ENCODE data around the gene HDAC4. TPM values are rescaled to one million over a fixed set of nuclear protein-coding genes. Genes with fewer than 3 reads are reported as not detected.

Gene HDAC4
- total RNA-seq, 2 donors from 2014 or later = 34.1 to 39.1 TPM

DNA sequence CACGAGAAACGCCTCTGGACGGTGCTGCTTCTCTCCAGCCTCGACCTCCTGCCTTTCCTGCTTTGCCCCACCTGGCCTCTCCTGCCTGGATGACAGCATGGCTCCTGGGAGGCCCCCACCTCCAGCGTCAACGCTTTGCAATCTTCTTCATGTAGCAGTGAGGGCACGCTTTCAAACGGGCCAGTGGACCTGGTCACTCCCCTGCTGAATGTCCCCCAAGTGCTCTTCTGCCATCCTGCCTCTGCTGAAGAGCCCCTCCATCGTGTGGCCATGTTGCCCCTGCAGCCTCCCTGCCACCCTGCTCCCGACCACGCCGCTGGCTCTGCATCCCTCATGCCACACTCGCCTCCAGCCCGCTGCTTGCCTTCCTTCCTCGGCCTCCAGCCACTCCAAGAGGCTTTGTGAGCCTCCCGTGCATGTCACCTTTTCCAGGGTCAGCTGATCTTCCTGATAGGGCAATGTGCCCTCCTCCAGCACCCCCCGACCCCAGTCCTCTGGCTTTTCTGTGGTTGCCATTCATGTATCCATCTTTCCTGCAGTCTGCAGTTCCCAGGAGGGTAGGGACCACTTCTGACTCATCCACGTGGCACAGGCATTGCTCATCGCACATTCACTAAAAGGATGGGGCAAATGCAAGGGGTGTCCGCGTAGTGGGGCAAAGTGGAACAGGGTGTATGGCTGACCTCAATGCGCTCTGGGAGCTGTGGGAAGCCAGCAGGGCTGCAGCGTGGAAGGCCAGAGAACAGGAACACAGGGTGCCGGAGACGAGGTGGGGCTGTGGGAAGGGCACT, 284.2 kb downstream of the HDAC4 start:
- no peaks in the 10 kb centered on the region for H3K9me3 Mint-ChIP-seq

DNA sequence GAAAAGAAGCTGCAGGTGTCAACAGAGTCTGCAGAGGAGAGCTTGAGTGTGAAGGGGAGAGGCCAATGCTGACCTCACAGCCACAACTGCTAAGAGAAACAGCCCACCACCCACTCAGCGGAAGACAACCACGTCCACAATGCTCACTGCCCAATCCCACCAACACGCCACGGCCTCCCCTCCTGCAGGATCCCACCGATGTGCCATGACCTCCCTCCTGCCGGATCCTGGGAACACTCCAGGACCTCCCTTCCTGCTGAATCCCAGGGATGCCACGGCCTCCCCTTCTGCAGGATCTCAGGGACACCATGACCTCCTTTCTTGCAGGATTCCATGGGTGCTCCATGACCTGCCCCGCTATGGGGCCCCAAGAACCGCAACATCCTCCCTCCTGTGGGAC, 285.2 kb downstream of the HDAC4 start:
- DNase-seq (ENCODE audit: low spot score in 2 of 2) = no peak
- no peak for ATAC-seq
- Mint-ChIP-seq H3K27ac (peak overlapping the region; percentile 33 to 50), H3K36me3 (no peaks in the 10 kb centered on the region), H3K9me3 (no peaks in the 10 kb centered on the region)

More for the DNA sequence above, 284.2 kb downstream of the HDAC4 start:
- ATAC-seq (no peak), DNase-seq (ENCODE audit: low spot score in 2 of 2) (no peak)
- Mint-ChIP-seq H3K36me3 (no peaks in the 10 kb centered on the region), H3K27ac (peak overlapping the region; percentile 33 to 72)

DNA sequence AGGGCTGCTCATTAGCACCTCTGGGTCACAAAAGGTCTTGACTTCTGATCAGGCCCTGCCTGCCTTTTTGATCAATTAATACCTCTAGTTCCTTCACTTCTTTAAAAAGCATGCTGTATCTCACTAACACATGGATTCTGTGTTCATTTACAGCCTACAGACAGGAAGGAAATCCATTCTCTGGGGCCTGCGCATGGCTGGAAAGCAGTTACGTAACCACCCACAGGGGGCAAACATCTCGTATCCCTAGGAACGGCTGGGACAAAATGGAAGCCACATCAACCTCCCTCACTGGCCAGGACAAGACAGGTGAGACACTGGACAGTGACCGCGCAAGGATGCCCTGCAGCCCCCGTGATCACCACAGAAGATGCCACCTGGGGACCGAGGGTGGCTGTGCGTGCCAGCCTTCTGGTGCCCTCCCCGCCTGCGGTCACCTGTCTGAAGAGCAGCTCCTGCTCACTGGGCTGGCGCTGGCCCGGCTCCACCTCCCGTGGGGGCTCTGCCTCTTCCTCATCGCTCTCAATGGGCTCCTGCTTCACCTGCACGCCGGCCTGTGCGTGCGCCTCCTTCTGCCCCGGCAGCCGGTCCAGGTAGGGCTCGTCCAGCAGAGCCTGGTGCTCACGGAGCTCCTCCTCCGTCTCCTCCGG, 286.1 kb downstream of the HDAC4 start:
- H3K27ac Mint-ChIP-seq = peak overlapping the region in 1 of 2 donors; percentile 50
- ATAC-seq = no peak

DNA sequence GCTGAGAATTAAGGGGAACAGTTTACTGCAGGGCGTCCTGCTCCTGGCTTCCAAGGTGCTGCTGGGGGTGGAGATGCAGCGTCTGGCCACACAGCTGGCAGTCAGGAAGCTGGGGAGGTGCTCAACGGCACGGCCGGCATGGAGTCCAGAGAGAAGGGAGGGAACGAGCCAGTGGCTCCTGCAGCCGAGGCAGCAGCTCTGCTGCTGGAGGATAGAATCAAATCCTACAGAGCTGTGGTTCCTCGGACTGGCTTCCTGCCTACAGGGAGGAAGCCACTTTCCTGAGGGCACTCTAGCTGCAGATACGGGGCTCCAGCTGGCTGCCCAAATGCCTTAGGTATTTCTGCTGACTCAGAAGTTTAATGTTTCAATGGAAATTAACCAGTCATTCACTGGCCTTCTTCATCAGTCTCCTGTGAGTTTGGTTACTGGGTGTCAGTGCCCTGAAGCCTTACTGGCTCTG, 286.7 kb downstream of the HDAC4 start:
- Mint-ChIP-seq H3K9me3 (no peaks in the 10 kb centered on the region), H3K36me3 (no peaks in the 10 kb centered on the region), H3K27ac (no peak overlapping the region)
- ATAC-seq = no peak
- no peak for DNase-seq (ENCODE audit: low spot score in 2 of 2)

More for the DNA sequence above, 286.1 kb downstream of the HDAC4 start:
- Mint-ChIP-seq H3K9me3 (no peaks in the 10 kb centered on the region), H3K36me3 (no peaks in the 10 kb centered on the region)
- no peak for DNase-seq (ENCODE audit: low spot score in 2 of 2)

DNA sequence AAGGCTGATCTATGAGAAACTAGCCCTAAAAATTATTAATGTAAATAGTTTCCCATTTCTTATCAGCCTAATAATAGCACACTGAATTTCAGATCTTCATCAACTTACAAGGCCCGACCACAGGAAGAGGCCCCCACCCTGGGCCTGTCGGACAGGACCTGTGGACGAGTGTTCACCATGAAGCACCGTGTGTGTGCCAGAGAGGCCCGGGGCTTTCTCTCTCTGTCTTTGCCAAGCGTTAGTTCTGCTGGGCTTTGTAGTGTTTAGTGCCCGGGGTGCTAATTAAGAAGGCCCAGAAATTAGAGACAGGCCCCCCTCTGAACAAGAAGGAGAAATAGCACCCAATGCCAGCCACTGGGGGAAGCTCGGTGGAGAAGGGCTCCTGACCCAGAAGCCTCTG, 287.2 kb downstream of the HDAC4 start:
- Mint-ChIP-seq H3K9me3 (no peaks in the 10 kb centered on the region), H3K27ac (no peak overlapping the region), H3K36me3 (no peaks in the 10 kb centered on the region)
- DNase-seq (ENCODE audit: low spot score in 2 of 2) (no peak), ATAC-seq (no peak)

DNA sequence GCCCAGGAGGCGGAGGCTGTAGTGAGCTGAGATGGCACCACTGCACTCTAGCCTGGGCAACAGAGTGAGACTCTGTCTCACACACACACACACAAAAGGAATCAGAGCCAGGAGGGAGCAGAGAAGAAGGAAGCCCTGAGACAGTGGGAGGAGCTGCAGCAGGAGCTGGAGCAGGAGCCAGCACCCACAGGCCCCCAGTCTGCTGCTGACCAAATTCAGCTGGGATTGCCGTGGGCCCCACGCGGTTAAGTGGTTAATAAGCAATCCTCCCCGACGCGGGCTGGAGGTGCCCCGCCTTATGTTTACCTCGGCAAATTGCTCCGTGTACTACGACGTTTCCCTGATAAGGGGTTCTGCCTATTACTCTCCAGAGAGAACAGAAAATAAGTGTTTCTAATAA, 287.6 kb downstream of the HDAC4 start:
- Mint-ChIP-seq H3K9me3 (no peaks in the 10 kb centered on the region), H3K27ac (no peak overlapping the region), H3K36me3 (no peaks in the 10 kb centered on the region)
- no peak for DNase-seq (ENCODE audit: low spot score in 2 of 2)
- no peak for ATAC-seq

DNA sequence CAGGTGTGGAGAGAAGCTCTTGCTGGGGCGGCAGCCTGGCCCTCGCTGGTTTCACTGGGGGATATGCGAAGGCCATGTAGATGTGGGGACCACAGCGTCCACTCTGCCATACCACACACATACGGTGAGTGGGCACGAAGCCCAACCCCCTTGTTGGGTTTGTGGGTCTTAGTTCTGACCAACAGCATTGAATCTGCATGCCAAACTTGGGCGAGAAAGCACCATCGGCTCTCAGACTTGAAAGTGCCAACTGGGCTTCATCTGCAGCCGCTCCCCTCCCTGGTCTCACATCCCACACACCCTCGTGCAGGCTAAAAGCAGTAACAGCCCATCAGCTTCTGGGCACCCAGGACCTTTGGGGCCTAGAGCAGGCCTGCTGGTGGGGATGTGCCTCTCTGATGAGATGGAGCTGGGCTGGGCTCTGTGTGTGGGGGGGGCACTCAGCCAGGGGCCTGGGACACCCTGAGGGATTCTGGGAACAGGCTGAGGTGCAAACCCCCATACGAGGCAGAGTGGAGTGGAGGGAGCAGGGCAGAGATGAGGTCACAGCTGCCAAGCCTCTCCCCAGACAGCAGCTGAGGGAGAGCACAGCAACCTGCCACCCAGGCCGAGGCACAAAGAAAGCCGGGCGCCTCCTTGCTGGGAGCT, 288.6 kb downstream of the HDAC4 start:
- ATAC-seq (no peak), DNase-seq (ENCODE audit: low spot score in 2 of 2) (no peak)
- Mint-ChIP-seq H3K9me3 (no peaks in the 10 kb centered on the region), H3K27ac (peak overlapping the region in 1 of 2 donors; percentile 50), H3K36me3 (no peaks in the 10 kb centered on the region)

DNA sequence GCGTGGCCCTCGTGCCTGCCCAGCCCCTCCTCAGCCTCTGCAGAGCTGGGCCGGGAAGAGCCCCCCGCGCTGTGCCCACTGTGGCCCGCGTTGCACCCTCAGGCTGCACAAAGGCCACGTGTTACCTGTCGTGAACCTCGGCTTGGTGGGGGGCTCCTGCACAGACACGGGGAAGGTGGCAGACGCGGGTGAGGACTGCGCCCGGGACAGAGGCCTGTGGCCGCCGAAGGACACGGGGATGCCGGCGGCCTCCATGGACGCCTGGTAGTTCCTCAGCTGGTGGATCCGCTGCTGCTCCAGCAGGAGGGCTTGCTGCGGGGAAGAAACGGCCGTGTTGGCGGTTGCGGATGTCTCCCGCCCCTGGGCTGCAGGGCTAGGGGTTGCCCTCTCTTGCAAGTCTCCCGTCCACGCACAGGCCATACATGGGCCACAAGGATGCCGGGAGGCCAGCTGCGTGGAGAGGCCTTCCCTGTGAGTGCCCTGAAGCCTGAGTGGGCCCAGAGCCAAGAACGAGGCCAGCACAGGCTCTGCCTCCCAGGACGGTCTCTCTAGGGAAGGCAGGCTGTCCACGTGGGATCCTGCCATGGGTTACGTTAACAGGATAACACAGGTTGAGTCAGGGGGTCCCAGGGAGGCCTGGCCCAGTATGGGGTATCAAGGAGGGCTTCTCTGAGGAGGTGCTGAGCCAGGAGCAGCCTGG, 289.3 kb downstream of the HDAC4 start:
- no peak for DNase-seq (ENCODE audit: low spot score in 2 of 2)
- no peak for ATAC-seq
- no peaks in the 10 kb centered on the region for H3K36me3 Mint-ChIP-seq
- no peaks in the 10 kb centered on the region for H3K9me3 Mint-ChIP-seq
- H3K27ac Mint-ChIP-seq = peak overlapping the region in 1 of 2 donors; percentile 50

DNA sequence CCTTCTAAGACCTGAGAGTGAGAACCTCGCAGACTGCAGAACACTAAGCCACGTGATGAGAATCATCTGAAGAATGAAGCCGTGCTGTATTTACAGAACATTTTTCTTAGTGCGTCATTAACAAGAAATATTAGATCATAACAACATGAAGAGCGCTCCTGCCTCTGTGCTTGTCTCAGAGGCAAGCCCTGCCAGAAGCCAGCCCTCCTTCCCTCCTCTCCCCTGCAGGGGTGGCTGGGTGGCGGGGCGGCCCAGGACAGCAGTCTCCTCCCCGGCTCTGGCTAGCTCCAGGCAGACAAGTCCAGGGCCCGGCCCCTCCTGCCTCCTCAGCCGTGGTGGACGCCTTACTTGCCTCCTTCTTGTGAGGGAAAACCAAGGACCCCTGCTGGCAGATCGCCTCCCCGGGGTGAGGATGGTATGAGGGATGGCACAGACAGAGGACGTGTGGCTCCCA, 290.2 kb downstream of the HDAC4 start:
- no peaks in the 10 kb centered on the region for H3K36me3 Mint-ChIP-seq
- no peak overlapping the region for H3K27ac Mint-ChIP-seq
- no peak for DNase-seq (ENCODE audit: low spot score in 2 of 2)
- no peak for ATAC-seq
- H3K9me3 Mint-ChIP-seq = no peaks in the 10 kb centered on the region

DNA sequence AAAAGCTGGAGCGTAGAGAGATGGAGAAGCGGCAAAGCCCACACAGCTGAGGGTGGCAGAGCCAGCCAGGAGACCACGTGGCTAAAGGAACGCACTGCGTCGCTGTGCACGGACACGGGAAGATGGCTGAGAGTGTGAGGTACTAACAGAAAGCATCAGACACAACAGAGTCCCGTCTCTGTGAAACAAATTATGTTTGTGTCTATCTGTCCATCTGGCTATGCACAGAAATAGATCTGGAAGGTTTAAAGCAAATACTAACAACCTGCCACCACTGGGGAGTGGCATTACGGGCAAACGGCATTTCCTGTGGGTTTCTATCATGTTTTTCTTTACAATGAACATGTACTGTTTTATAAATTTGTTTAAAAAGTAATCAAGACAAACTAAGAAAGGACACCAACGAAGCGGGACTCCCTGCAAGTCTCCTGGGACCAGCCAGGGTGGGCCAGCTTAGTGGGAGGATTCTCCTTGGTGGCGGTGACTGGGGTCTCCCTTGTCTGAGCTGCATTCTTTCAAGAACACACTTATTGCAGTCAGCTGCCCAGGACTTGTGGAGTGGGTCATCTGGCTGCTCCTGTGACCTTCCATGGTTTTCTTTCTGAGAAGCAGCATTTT, 290.8 kb downstream of the HDAC4 start:
- no peak overlapping the region for H3K27ac Mint-ChIP-seq
- DNase-seq (ENCODE audit: low spot score in 2 of 2) = no peak
- no peaks in the 10 kb centered on the region for H3K36me3 Mint-ChIP-seq

DNA sequence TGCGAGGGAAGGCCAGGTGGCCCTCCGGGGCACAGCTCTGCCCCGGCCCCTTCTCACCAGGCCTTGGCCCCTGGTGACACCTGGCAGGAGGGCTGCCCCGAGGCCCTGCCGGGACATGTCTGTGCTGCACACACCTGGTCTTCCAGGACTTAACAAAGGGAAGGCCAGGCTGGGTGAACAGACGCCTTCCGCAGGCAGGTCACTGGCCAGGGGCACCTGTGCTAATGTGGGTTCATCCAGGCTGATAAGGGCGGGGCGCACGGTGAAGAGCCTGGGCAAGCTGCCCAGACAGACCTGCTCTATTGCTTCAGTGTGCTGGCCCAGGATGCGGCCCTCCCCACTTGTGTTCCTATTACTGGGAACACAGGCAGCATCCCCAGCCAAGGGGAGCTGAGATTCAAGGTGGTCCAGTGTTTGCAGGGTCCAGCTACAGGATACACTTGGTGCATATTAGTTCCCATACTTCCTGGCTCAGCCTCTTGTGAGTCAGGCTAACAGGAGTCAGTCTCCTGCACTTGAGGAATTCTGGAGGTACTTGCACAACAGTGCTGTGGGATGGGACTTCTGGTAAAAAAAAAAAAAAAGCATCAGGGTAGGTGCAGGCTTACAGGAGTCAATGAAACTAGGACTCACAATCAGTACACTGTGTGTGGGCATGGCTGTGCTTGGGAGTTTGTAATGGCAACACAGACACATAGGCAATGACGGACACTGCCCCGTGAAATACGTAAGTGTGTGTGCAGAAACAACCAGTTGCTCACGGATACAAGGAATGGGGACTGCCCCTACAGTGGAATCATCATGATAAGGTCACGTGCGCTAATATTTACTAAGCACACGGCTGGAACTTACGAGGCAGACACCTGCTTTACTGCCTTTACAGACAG, 291.5 kb downstream of the HDAC4 start:
- ATAC-seq (no peak), DNase-seq (ENCODE audit: low spot score in 2 of 2) (no peak)
- H3K27ac Mint-ChIP-seq = no peak overlapping the region
- no peaks in the 10 kb centered on the region for H3K36me3 Mint-ChIP-seq
- no peaks in the 10 kb centered on the region for H3K9me3 Mint-ChIP-seq

More for the DNA sequence above, 290.8 kb downstream of the HDAC4 start:
- no peak for ATAC-seq
- H3K9me3 Mint-ChIP-seq = no peaks in the 10 kb centered on the region

DNA sequence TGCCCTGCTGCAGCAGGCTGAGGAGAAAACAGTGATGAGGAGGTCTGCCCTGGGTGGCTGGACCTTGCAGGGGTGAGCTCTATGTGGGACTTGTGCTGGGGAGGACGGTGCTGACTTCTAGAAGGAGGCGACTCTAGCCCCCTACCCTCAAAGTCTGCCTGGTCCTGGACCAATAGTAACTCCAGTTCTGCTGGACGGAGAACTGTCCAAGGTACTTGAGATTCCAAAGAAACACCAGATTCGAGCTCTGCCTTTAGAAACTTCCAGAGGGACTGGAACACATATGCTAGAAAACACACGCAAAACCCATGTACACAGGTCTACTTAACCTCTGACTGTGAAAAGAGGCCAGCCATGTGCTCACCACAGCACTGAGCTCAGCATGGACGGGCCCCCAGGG, 292.4 kb downstream of the HDAC4 start:
- no peak for ATAC-seq
- Mint-ChIP-seq H3K36me3 (no peaks in the 10 kb centered on the region), H3K9me3 (no peaks in the 10 kb centered on the region), H3K27ac (no peak overlapping the region)
- no peak for DNase-seq (ENCODE audit: low spot score in 2 of 2)

DNA sequence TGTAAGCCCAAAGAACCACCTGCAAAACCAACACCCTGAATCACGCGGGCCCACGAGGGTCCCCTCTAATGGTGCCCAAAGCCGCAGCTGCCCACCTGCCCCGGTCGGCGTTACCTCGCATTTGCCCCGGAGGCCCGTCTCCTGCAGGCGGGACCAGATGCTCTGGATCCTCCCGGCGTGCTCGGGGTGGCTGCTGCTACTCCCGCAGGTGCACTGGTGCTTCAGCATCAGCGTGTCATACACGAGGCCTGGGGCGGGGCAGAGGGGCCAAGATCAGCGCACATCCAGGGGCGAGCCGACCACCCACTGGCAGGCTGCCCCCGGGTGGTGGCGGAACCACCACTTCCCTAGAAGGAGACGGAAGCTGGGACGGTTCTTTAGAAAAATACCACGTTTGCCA, 292.9 kb downstream of the HDAC4 start:
- no peak overlapping the region for H3K27ac Mint-ChIP-seq
- ATAC-seq (no peak), DNase-seq (ENCODE audit: low spot score in 2 of 2) (no peak)
- no peaks in the 10 kb centered on the region for H3K9me3 Mint-ChIP-seq
- H3K36me3 Mint-ChIP-seq = no peaks in the 10 kb centered on the region

DNA sequence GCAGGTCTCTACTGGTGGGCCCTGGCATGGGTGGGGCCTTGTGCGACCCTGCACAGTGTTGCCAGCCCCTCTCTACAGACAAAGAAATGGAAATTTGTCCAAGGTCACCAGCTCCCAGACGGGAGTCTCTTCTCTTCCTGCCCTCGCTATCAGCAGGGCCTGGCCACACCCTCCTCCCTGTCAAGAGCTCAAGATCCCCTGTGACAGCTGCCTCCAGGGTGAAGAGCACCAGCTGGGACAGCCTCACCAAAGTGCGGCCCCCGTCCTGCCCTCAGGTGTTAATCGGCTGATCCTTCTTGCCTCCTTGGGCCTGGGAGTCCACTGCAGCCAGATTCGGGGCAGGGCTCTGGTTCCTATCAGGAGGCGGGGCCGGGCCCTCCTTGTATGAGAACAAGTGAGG, 293.9 kb downstream of the HDAC4 start:
- no peaks in the 10 kb centered on the region for H3K36me3 Mint-ChIP-seq
- H3K27ac Mint-ChIP-seq = peak overlapping the region in 1 of 2 donors; percentile 39
- ATAC-seq (no peak), DNase-seq (ENCODE audit: low spot score in 2 of 2) (no peak)
- no peaks in the 10 kb centered on the region for H3K9me3 Mint-ChIP-seq

DNA sequence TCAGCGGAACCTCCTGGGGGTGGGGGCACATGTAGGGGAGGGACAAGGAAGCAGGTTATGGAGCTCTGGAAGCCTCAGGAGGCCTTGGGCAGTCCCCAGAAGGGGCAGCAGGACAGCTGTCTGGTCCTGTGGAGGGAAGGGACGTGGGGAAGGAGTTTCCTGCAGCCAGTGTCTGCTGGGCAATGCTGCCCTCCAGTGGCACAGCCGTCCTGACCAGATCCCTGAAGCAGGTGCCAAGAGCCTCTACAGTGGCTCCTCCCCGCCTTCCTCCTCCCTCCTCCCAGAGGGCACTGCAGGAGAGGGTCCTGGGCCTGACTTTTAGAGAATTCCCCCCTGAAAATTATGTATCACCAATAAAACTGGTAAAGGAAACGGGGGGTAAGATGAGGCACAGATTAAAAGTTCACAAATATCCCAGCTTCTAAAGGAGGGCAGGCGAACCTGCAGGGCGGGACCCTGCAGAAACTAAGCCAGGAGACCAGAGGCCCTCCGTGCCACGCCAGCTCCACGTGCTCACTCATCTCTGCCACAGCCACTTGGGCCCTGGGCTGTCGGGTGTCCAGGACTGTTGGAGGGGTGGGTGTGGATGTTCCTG, 294.4 kb downstream of the HDAC4 start:
- no peaks in the 10 kb centered on the region for H3K36me3 Mint-ChIP-seq
- no peak for DNase-seq (ENCODE audit: low spot score in 2 of 2)
- H3K9me3 Mint-ChIP-seq = no peaks in the 10 kb centered on the region
- H3K27ac Mint-ChIP-seq = no peak overlapping the region
- no peak for ATAC-seq

Data from activated naive CD4-positive, alpha-beta T cell treated with anti-CD3 and anti-CD28 coated beads, Interleukin-2, amount 50 U/mL, for 72 hours (primary cell).